Upper lobe of left lung (tissue), 6 donors: ENCODE data around the gene GRID1. TPM values are rescaled to one million over a fixed set of nuclear protein-coding genes. Genes with fewer than 3 reads are reported as not detected.

Experiments used
- ATAC-seq, 2 donors: fragments of 200-7000 bp; cut with Tn5 transposase; one replicate each; pipeline ENCODE4 v1.9.1; 2022; ENCODE audit warnings: mild to moderate bottlenecking in 2 of 2, moderate library complexity in 2 of 2; ENCODE audit not compliant: low FRiP score in 2 of 2
- DNase-seq, 2 donors: peaks; one replicate each; pipeline ENCODE4 v3.0.0-alpha.2; 2019 to 2020
- H3K27ac ChIP-seq, 4 donors: fragments of 200-600 bp; sonication (generic); one replicate each; pipeline ENCODE4 v1.5.1; 2016 to 2019
- H3K27me3 ChIP-seq, 4 donors: fragments of 200-600 bp; sonication (generic); one replicate each; pipeline ENCODE4 v1.5.1; 2017 to 2019
- H3K36me3 ChIP-seq, 4 donors: fragments of 200-600 bp; sonication (generic); one replicate each; pipeline ENCODE4 v1.5.1; 2016 to 2019
- H3K4me1 ChIP-seq, 4 donors: fragments of 200-600 bp; sonication (generic); one replicate each; pipeline ENCODE4 v1.5.1; 2018 to 2019
- H3K4me3 ChIP-seq, 4 donors: fragments of 200-600 bp; sonication (generic); one replicate each; pipeline ENCODE4 v1.5.1; 2017 to 2019; ENCODE audit warnings: mild to moderate bottlenecking in 2 of 4, moderate library complexity in 1 of 4
- H3K9me3 ChIP-seq, 4 donors: fragments of 200-600 bp; sonication (generic); one replicate each; pipeline ENCODE4 v1.5.1; 2018 to 2019
- EP300 ChIP-seq, 4 donors: sonication (generic); formaldehyde crosslinking; IDR thresholded peaks; one replicate each; pipeline ENCODE4 v1.5.1; 2017; ENCODE audit warnings: antibody characterized with exemption in 4 of 4, control low read depth in 2 of 4
- POLR2A ChIP-seq, 4 donors: fragments of 450-650 bp; IDR thresholded peaks; one replicate each; pipeline ENCODE4 v1.5.1; 2016 to 2017; ENCODE audit warnings: antibody characterized with exemption in 4 of 4, mild to moderate bottlenecking in 2 of 4
- POLR2AphosphoS5 ChIP-seq, 2 donors: sonication (generic); formaldehyde crosslinking; IDR thresholded peaks; one replicate each; pipeline ENCODE4 v1.5.1; 2017; ENCODE audit warnings: antibody characterized with exemption in 2 of 2
- WGBS, 2 donors: methylation state at CpG; one replicate each; pipeline ENCODE4 v1.1.5; 2017 to 2018; 5-methylcytosine and 5-hydroxymethylcytosine counted together
- total RNA-seq, 6 donors: library from RNA; depleted of rRNA in 4 of 6; stranded (reverse); fragments of >200 nt in 4 of 6; gene quantifications; one replicate each; pipeline versions ENCODE4 v1.1.0 to v1.2.1, GENCODE V29; 2016 to 2021
- TF ChIP-seq, protein P1 (sequence below), 6 experiments: fragments of 450-650 bp in 4 of 6; fragments of 200-600 bp in 2 of 6; sonication (generic) in 2 of 6; IDR thresholded peaks; one replicate each; pipeline ENCODE4 v1.5.1; 2016 to 2019; ENCODE audit warnings: antibody characterized with exemption in 6 of 6
- donor health status: DM: no; HTN: no; CAD: no; lungs with moderate emphysema.
- donor health status: DM: no; HTN: yes; CAD: no; lungs with severe emphysema.

GRID1 gene
- total RNA-seq, 6 donors from 2014 or later, result 1.5 to 5.2 (median 3.2) TPM

GRCh38 chr10:86061278-86062197 lies 305.1 kb downstream of the GRID1 start:
- TF ChIP-seq POLR2AphosphoS5 (IDR thresholded peaks at IDR 0.05) (no peak), EP300 (IDR thresholded peaks at IDR 0.05) (no peak), POLR2A (IDR thresholded peaks at IDR 0.05) (no peak)
- TF ChIP-seq, protein P1, sequence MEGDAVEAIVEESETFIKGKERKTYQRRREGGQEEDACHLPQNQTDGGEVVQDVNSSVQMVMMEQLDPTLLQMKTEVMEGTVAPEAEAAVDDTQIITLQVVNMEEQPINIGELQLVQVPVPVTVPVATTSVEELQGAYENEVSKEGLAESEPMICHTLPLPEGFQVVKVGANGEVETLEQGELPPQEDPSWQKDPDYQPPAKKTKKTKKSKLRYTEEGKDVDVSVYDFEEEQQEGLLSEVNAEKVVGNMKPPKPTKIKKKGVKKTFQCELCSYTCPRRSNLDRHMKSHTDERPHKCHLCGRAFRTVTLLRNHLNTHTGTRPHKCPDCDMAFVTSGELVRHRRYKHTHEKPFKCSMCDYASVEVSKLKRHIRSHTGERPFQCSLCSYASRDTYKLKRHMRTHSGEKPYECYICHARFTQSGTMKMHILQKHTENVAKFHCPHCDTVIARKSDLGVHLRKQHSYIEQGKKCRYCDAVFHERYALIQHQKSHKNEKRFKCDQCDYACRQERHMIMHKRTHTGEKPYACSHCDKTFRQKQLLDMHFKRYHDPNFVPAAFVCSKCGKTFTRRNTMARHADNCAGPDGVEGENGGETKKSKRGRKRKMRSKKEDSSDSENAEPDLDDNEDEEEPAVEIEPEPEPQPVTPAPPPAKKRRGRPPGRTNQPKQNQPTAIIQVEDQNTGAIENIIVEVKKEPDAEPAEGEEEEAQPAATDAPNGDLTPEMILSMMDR (IDR thresholded peaks at IDR 0.05), result no peak
- ATAC-seq (no peak), DNase-seq (peak in 1 of 2 donors; percentile 4)
- no peaks in the 10 kb centered on the region for H3K9me3 ChIP-seq
- H3K4me3 ChIP-seq, result no peak overlapping the region
- no peaks in the 10 kb centered on the region for H3K4me1 ChIP-seq
- no peak overlapping the region for H3K27ac ChIP-seq
- H3K36me3 ChIP-seq, result no peaks in the 10 kb centered on the region
- no peaks in the 10 kb centered on the region for H3K27me3 ChIP-seq
- WGBS, 2 donors, result 76 to 81% methylated on average over 5 to 7 of the region's 7 CpGs

- ATAC-seq, result peak in 1 of 2 donors; percentile 2
- peak in 1 of 2 donors; percentile 17 for DNase-seq
- H3K4me3 ChIP-seq, result no peak overlapping the region
- TF ChIP-seq, protein P1 (IDR thresholded peaks at IDR 0.05), result no peak
- TF ChIP-seq POLR2AphosphoS5 (IDR thresholded peaks at IDR 0.05), result no peak
- TF ChIP-seq EP300 (IDR thresholded peaks at IDR 0.05), result no peak
- no peak for TF ChIP-seq POLR2A (IDR thresholded peaks at IDR 0.05)
- H3K36me3 ChIP-seq, result no peaks in the 10 kb centered on the region
- WGBS, 2 donors, result 76 to 78% methylated on average over 5 to 8 of the region's 9 CpGs
- H3K27ac ChIP-seq, result no peak overlapping the region
- no peaks in the 10 kb centered on the region for H3K9me3 ChIP-seq
- H3K4me1 ChIP-seq, result no peaks in the 10 kb centered on the region
- H3K27me3 ChIP-seq, result no peaks in the 10 kb centered on the region
Observed at GRCh38 chr10:86060386-86061277, 306.0 kb downstream of the GRID1 start.

GRCh38 chr10:86059892-86060291 lies 306.7 kb downstream of the GRID1 start:
- TF ChIP-seq, protein P1 (IDR thresholded peaks at IDR 0.05), result no peak
- no peak for TF ChIP-seq POLR2A (IDR thresholded peaks at IDR 0.05)
- no peak for TF ChIP-seq POLR2AphosphoS5 (IDR thresholded peaks at IDR 0.05)
- TF ChIP-seq EP300 (IDR thresholded peaks at IDR 0.05), result no peak
- H3K36me3 ChIP-seq, result no peaks in the 10 kb centered on the region
- H3K4me1 ChIP-seq, result no peaks in the 10 kb centered on the region
- WGBS, 2 donors, result 90 to 91% methylated on average over 3 of the region's 3 CpGs
- no peak overlapping the region for H3K4me3 ChIP-seq
- ATAC-seq, result no peak
- H3K27ac ChIP-seq, result no peak overlapping the region
- no peak for DNase-seq
- H3K27me3 ChIP-seq, result no peaks in the 10 kb centered on the region
- no peaks in the 10 kb centered on the region for H3K9me3 ChIP-seq

DNA sequence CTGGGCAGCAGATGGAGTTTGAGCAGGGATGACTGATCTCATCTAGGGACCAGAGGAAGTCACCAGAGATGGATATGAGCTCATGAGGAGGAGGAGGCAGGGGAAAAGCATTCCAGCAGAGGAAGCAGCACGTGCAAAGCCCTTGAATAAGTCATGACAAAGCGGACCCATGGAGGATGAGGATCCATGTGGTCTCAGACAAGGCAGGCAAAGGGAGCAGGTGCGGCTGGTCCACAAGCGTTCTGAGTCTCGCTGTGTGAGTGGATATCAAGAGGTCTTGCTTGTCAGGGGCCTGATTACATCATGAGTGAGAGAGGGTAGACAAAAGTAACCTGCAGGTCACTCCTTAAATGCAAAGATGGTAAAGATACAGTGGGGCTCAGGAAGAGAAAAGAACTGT lies 307.6 kb downstream of the GRID1 start:
- Histone ChIP-seq H3K27me3 (no peaks in the 10 kb centered on the region), H3K27ac (no peak overlapping the region), H3K4me3 (no peak overlapping the region), H3K4me1 (no peaks in the 10 kb centered on the region), H3K9me3 (no peaks in the 10 kb centered on the region), H3K36me3 (no peaks in the 10 kb centered on the region)
- no peak for TF ChIP-seq POLR2AphosphoS5 (IDR thresholded peaks at IDR 0.05)
- no peak for TF ChIP-seq EP300 (IDR thresholded peaks at IDR 0.05)
- no peak for TF ChIP-seq POLR2A (IDR thresholded peaks at IDR 0.05)
- TF ChIP-seq, protein P1 (IDR thresholded peaks at IDR 0.05), result no peak
- 75 to 79% methylated on average over 5 of the region's 5 CpGs for WGBS, 2 donors
- DNase-seq (peak in 1 of 2 donors; percentile 8), ATAC-seq (no peak)
